Effector memory CD4-positive, alpha-beta T cell (primary cell): ENCODE data around the gene DIP2C.

Source experiments
- DNase-seq, 3 donors: peaks; one replicate each; pipeline ENCODE4 v3.0.0-alpha.2; 2020
- H3K27ac ChIP-seq: 2 replicates; pipeline ENCODE4 v1.7.0; 2013; ENCODE audit warnings: mild to moderate bottlenecking, low read length, moderate library complexity; ENCODE audit not compliant: insufficient read depth, poor library complexity, severe bottlenecking
- H3K27me3 ChIP-seq: replicated peaks from 2 replicates; pipeline ENCODE4 v1.7.0; 2013; ENCODE audit warnings: mild to moderate bottlenecking, low read length; ENCODE audit not compliant: insufficient read depth, control insufficient read depth, poor library complexity, severe bottlenecking
- H3K36me3 ChIP-seq: 2 replicates; pipeline ENCODE4 v1.7.0; 2013; ENCODE audit warnings: mild to moderate bottlenecking, low read length, moderate library complexity; ENCODE audit not compliant: control insufficient read depth, insufficient read depth
- H3K4me1 ChIP-seq: 2 replicates; pipeline ENCODE4 v1.7.0; 2013; ENCODE audit warnings: low read length, mild to moderate bottlenecking; ENCODE audit not compliant: control insufficient read depth, insufficient read depth, poor library complexity, severe bottlenecking
- H3K4me3 ChIP-seq: 2 replicates; pipeline ENCODE4 v1.7.0; 2013; ENCODE audit warnings: low read length, low read depth, mild to moderate bottlenecking; ENCODE audit not compliant: insufficient read depth, poor library complexity, severe bottlenecking
- H3K9me3 ChIP-seq: 2 replicates; pipeline ENCODE4 v1.7.0; 2013; ENCODE audit warnings: mild to moderate bottlenecking, low read length, moderate library complexity; ENCODE audit not compliant: control insufficient read depth

DIP2C gene

DNA sequence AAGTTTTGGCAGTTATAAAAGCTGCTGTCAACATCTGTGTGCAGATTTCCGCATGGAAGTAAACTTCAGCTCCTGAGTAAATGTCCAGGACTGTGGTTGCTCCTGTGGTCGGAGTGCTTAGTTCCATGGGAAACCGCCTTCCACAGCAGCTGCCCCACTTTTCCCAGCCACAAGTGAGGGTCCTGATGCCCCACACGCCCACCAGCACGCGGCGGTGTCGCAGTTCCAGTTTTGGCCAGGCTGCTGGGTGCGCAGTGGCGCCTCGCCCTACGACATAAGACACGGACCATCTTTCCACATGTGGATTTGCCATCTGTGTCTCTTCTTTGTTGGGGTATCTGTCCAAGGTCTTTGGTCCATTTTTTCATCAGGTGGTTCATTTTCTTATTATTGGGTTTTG, 167.1 kb downstream of the DIP2C start:
- peaks cover 4% of the 10 kb centered on the region for H3K27me3 ChIP-seq
- no peak for DNase-seq
- H3K4me3 ChIP-seq: no peak overlapping the region

GRCh38 chr10:521261-522250, 167.9 kb downstream of the DIP2C start:
- H3K9me3 ChIP-seq: no peaks in the 10 kb centered on the region
- no peaks in the 10 kb centered on the region for H3K4me1 ChIP-seq
- no peaks in the 10 kb centered on the region for H3K36me3 ChIP-seq
- no peak overlapping the region for H3K4me3 ChIP-seq
- peaks cover 4% of the 10 kb centered on the region for H3K27me3 ChIP-seq
- H3K27ac ChIP-seq: no peak overlapping the region
- DNase-seq: no peak

More for the DNA sequence above, 167.1 kb downstream of the DIP2C start:
- Histone ChIP-seq H3K36me3 (no peaks in the 10 kb centered on the region), H3K27ac (no peak overlapping the region), H3K4me1 (no peaks in the 10 kb centered on the region), H3K9me3 (no peaks in the 10 kb centered on the region)

DNA sequence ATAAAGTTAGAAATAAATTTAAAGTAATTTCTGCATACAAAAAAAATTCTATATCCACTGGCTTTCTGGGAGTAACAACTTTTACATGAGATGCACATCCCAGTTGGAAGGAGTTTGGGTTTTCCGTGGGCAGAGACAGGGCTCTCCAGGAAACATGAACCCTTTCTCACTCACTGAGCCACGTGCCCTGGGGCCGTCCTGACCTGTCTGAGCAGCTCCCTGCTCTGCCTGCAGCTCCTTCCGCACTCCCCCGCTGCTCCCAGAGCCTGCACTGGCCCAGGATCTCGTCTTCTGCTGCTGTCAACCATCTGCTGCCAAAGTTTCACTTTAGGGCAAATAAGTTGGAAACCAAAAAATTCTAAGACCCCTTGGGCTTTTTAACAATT, 169.1 kb downstream of the DIP2C start:
- Histone ChIP-seq H3K27me3 (peaks cover 4% of the 10 kb centered on the region), H3K9me3 (no peaks in the 10 kb centered on the region), H3K27ac (no peak overlapping the region), H3K4me1 (no peaks in the 10 kb centered on the region), H3K4me3 (no peak overlapping the region), H3K36me3 (no peaks in the 10 kb centered on the region)
- no peak for DNase-seq

- no peaks in the 10 kb centered on the region for H3K4me1 ChIP-seq
- H3K4me3 ChIP-seq: no peak overlapping the region
- peaks cover 4% of the 10 kb centered on the region for H3K27me3 ChIP-seq
- no peaks in the 10 kb centered on the region for H3K36me3 ChIP-seq
- no peak overlapping the region for H3K27ac ChIP-seq
- no peaks in the 10 kb centered on the region for H3K9me3 ChIP-seq
- DNase-seq: no peak
These were observed 169.6 kb downstream of the DIP2C start for GRCh38 chr10:519716-520401.

DNA sequence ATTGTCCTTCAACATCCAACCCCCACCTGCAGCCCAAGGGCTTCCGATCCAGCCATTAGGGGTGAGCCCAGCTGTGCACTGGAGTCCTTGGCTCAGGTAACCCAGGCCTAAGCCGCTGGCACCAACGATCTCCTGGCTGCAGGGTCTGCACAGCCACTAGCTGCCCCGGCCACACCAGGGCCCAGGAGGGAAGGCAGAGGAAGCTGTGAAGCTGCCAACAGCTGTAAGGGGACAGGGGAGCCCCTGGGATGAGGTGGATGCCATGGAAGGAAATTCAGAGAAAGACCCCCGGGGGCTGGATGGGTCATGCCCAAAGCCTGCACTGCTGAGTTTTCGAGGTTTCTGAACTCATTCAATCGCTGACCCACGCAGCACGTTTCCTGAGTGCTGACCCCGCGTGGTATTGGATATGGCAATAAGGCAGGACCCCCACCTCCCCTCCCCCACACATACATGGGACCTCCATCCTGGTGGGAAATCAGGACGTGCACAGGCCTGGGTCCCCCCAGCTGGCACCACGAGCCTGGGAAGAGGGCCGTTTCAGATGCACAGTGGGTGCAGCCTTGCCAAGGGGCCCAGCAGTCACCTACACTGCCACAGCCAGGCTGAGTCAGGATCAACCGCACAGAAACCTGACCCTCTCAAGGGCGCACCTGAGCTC, 170.3 kb downstream of the DIP2C start:
- H3K36me3 ChIP-seq: no peaks in the 10 kb centered on the region
- H3K4me1 ChIP-seq: no peaks in the 10 kb centered on the region
- H3K27ac ChIP-seq: no peak overlapping the region
- H3K4me3 ChIP-seq: no peak overlapping the region
- DNase-seq: no peak
- peaks cover 4% of the 10 kb centered on the region for H3K27me3 ChIP-seq
- H3K9me3 ChIP-seq: no peaks in the 10 kb centered on the region

- Histone ChIP-seq H3K27ac (no peak overlapping the region), H3K9me3 (no peaks in the 10 kb centered on the region), H3K27me3 (no peaks in the 10 kb centered on the region), H3K4me1 (no peaks in the 10 kb centered on the region), H3K36me3 (no peaks in the 10 kb centered on the region), H3K4me3 (no peak overlapping the region)
- DNase-seq: no peak
These were observed 171.5 kb downstream of the DIP2C start for GRCh38 chr10:517872-518475.

DNA sequence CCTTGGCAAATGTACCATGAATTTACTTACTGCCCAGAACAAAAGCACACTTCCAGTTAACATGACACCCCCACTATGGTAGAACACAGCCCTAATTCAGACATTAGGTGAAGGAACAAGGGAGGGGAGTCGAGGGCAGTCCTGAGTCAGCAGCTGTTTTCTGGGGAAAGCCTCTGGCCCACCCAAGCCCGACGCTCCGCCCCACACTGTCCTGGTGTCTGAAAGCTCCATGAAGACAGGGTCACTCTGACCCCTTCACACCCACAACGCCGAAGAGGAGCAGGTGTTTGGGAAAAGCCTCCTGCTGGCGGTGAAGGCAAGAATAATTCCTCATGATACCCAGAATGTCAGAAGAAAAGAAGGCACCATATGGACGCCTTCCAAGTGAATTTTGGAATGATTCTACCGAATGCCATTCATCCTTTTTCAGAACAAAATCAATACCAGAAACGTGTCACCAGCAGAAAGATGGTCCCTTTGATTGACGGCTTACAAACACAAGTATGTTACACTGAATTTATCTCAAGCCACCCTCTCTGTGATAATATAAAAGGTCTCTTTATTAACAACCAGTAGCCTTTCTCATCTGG, 172.1 kb downstream of the DIP2C start:
- Histone ChIP-seq H3K4me1 (no peaks in the 10 kb centered on the region), H3K27ac (no peak overlapping the region), H3K4me3 (no peak overlapping the region), H3K9me3 (no peaks in the 10 kb centered on the region), H3K36me3 (no peaks in the 10 kb centered on the region), H3K27me3 (no peaks in the 10 kb centered on the region)
- DNase-seq: no peak

DNA sequence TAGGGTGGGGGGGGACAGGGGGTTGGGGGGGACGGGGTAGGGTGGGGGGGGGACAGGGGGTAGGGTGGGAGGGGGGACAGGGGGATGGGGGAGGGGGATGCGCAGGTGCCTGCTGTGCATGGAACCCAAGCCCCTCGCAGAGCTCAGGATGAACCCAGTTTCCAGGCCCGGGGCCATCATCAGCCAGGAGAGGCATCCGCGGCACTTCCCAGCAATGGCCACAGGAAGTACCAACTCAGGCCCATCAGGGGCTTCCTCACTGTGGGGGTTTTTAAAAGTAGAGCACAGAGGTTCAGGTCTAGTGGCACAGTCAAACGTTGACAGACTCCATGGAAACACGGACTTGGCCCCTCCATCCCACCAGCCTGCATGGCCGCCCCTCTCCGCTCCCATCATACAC, 172.7 kb downstream of the DIP2C start:
- Histone ChIP-seq H3K4me3 (no peak overlapping the region), H3K36me3 (no peaks in the 10 kb centered on the region), H3K9me3 (no peaks in the 10 kb centered on the region), H3K4me1 (no peaks in the 10 kb centered on the region), H3K27me3 (no peaks in the 10 kb centered on the region), H3K27ac (no peak overlapping the region)
- no peak for DNase-seq

- H3K4me1 ChIP-seq: no peaks in the 10 kb centered on the region
- no peak overlapping the region for H3K4me3 ChIP-seq
- no peaks in the 10 kb centered on the region for H3K27me3 ChIP-seq
- H3K9me3 ChIP-seq: no peaks in the 10 kb centered on the region
- no peak for DNase-seq
- no peaks in the 10 kb centered on the region for H3K36me3 ChIP-seq
- no peak overlapping the region for H3K27ac ChIP-seq
These were observed 173.8 kb downstream of the DIP2C start for GRCh38 chr10:515674-516073.
